ENCODE measurements around the gene ZNF232.

DNA sequence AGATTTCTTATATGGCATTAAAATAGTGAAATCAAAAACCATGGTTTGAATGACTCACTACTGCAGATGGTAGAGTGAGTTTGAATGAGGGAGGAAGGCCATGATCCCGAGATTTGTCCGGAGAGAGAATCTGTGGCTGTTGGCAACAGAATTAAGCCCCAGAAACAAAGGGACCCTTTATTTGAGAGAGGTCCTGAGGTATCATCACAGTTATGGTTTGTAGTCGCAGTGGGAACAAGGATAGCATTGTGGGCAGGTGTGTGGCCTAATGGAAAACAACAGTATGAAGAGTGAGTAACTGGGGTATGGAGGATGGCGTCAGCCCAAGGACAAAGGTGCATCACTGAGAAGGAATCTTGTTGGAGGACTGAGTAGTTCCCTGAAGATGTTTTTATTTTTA, 42.0 kb downstream of the ZNF232 start:
- TF ChIP-seq ELF4 (IDR thresholded peaks at IDR 0.05) (no peak), FOXK2 (IDR thresholded peaks at IDR 0.05) (no peak), FOXA1 (IDR thresholded peaks at IDR 0.05) (no peak), TARDBP (IDR thresholded peaks at IDR 0.05) (no peak), SUZ12 (IDR thresholded peaks at IDR 0.05) (no peak), HDGF (IDR thresholded peaks at IDR 0.05; ENCODE audit: borderline replicate concordance) (no peak), FOXM1 (IDR thresholded peaks at IDR 0.05; ENCODE audit: borderline replicate concordance) (no peak), SP1 (IDR thresholded peaks at IDR 0.05) (no peak), LEF1 (IDR thresholded peaks at IDR 0.05; ENCODE audit: borderline replicate concordance) (no peak), ARNT (IDR thresholded peaks at IDR 0.05) (no peak), NFRKB (IDR thresholded peaks at IDR 0.05) (no peak)
- TF ChIP-seq, protein P1, sequence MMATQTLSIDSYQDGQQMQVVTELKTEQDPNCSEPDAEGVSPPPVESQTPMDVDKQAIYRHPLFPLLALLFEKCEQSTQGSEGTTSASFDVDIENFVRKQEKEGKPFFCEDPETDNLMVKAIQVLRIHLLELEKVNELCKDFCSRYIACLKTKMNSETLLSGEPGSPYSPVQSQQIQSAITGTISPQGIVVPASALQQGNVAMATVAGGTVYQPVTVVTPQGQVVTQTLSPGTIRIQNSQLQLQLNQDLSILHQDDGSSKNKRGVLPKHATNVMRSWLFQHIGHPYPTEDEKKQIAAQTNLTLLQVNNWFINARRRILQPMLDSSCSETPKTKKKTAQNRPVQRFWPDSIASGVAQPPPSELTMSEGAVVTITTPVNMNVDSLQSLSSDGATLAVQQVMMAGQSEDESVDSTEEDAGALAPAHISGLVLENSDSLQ (IDR thresholded peaks at IDR 0.05), result no peak
